HL-60/S4 (cell line): ENCODE results near the gene HEPH.
"Not testable (repeated sequence)": the region's sequence is repeated elsewhere in the genome, so short reads cannot be mapped to it uniquely, and the experiment has no call there.

Experiments used
- in situ Hi-C: fragments of 300-500 bp; cut with MboI; formaldehyde crosslinking; loops from 2 replicates; pipeline ENCODE4 v1.14.3; 2022; ENCODE audit warnings: low sequenced_read_pairs

The HEPH gene

DNA sequence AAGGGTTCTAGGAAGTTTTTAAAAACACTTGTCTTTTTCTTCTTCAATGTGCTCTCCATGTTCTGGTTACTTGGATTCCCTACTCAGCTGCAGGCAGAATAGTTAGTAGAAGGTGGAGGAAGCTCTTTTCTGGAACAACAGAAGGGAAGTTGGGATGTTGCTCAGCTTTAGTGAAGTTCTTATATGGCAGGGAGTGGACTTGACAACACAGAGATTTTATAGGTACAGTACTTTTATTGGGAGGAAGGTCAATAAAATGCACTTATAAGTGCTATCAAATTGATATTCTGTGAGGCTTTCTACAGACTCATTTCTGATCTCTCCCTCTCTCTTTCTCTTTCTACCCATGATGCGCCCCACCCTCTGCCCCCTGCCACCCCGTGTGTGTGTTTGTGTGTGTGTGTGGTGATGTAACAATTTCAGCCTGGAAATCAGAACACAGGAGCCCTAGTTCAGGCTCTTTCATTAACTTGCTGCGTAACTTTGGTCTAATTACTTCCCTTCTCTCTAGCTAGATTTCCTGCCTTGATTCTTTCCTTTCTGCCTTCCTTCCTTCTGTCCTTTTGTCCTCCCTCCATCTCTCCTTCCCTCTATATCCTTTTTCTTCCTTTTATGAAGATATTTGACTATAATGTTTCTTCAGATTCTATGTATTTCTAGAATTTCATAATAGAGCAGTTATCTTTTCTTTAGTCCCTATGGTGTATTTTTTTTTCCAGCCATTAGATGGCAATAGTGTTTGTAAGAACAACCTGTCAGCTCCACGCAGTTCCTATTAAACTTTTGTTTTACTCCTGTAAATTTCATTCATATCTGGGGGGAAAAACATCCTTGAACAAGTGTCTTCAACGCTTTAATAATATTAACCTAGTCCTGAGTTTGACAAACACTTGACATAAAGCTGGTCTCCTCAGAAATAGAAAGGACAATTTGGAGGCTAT lies 37.1 kb downstream of the HEPH start:
- in situ Hi-C loops: no loop called here

GRCh38 chrX:66203114-66203513 lies 39.1 kb downstream of the HEPH start:
- in situ Hi-C loops: no loop called here

- in situ Hi-C loops: no loop called here
Observed at GRCh38 chrX:66221856-66222255, 57.8 kb downstream of the HEPH start.

- in situ Hi-C loops: no loop called here
Observed at GRCh38 chrX:66232296-66232695, 68.2 kb downstream of the HEPH start.

DNA sequence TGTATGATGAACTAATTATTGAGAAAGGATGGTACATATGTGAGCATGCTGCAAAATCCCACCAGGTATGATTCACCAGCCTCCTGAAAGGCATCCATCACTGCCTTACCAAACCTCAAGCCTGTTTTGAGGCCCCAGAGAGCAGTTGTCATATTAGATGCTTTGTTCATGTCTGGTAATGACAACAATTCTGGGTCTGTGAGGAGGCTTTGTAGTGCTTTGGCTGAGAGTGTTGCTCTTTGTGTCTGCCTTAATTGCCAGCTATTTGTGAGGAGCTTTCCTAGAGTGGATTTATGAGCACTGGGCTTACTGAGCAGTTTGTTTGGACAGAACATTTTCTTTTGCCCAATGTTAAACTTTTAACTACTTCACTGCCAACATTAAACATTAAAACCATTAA lies 69.2 kb downstream of the HEPH start:
- in situ Hi-C loops: no loop called here

- in situ Hi-C loops: not testable (repeated sequence)
Observed at GRCh38 chrX:66233904-66234303, 69.9 kb downstream of the HEPH start.

- in situ Hi-C loops: no loop called here
Observed at GRCh38 chrX:66255359-66255967, 91.4 kb downstream of the HEPH start.

GRCh38 chrX:66262807-66263206 lies 98.8 kb downstream of the HEPH start:
- in situ Hi-C loops: no loop called here
